ENCODE results near the gene CIRBP.

DNA sequence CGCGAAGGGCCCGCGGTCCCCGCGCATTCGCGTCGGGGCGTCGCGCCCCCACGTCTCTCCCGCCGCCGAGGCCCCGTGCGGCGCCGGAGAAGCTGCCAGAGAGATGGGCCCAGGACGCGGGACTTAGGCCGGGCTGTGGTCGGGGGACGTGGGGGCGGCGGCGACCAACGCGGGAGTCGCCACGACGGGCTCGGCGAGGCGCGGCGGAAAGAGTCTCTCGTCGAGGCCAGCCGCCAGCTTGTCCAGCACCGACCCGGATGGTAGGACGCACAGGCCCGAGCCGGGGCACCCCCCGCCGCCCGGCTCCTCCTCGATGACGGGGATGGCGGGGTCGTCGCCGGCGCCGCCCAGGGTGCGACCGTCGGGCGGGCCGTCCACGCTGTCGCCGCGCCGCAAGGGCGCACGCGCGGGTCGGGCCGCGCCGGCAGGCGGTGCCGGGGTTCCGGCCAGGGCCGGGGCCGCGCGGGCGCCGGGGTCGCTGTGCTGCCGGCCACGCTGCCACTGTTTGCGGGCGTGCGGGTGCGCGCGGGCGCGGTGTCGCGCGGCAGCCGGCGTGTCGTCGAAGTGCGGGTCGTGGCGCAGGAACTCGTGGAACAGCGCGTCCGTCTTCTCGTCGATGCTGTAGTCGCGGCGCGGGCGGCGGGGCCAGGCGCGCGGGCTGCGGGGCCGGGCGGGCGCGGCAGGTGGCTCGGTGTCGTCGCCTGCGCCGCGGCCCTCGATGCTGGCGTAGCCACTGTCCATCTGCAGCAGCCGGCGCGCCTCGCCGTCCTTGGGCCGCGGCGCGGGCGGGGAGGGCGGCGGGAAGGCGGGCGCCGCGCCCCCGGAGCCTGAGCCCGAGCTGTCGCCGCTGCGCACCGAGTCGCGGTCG, 39.8 kb upstream of the CIRBP start:
- TF ChIP-seq POLR2A (IDR thresholded peaks at IDR 0.05; ENCODE audit: low read length), result no peak
- TF ChIP-seq GATA1 (IDR thresholded peaks at IDR 0.05; ENCODE audit: low read depth, low read length), result no peak
